ENCODE data around the gene BCAP31. TPM values are rescaled to one million over a fixed set of nuclear protein-coding genes. Genes with fewer than 3 reads are reported as not detected.

Gene BCAP31
- total and polyA plus RNA-seq, 11 donors = 59.9 to 162 (median 102) TPM

GRCh38 chrX:153667281-153667955 is 56.8 kb downstream of the BCAP31 start:
- H3K4me3 ChIP-seq = no peak overlapping the region
- ATAC-seq (peak in 1 of 4 donors; percentile 6), DNase-seq (no peak)
- H3K4me1 ChIP-seq = no peaks in the 10 kb centered on the region
- intact Hi-C loops (cut with DNase I) = loop anchor here (2.0 to 10.0 kb wide), 13 partner anchors 35 to 725 kb away; no protein-coding TSS in a partner anchor
- TF ChIP-seq, protein P1, sequence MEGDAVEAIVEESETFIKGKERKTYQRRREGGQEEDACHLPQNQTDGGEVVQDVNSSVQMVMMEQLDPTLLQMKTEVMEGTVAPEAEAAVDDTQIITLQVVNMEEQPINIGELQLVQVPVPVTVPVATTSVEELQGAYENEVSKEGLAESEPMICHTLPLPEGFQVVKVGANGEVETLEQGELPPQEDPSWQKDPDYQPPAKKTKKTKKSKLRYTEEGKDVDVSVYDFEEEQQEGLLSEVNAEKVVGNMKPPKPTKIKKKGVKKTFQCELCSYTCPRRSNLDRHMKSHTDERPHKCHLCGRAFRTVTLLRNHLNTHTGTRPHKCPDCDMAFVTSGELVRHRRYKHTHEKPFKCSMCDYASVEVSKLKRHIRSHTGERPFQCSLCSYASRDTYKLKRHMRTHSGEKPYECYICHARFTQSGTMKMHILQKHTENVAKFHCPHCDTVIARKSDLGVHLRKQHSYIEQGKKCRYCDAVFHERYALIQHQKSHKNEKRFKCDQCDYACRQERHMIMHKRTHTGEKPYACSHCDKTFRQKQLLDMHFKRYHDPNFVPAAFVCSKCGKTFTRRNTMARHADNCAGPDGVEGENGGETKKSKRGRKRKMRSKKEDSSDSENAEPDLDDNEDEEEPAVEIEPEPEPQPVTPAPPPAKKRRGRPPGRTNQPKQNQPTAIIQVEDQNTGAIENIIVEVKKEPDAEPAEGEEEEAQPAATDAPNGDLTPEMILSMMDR (IDR thresholded peaks at IDR 0.05) = no peak
- TF ChIP-seq POLR2A (IDR thresholded peaks at IDR 0.05) = no peak
- H3K27me3 ChIP-seq = peaks cover 0 to 20% (median 5%) of the 10 kb centered on the region in 9 donors
- 61 to 71% (median 65%) methylated on average over 9 to 11 of the region's 11 CpGs for WGBS, 4 donors
- H3K36me3 ChIP-seq = no peaks in the 10 kb centered on the region
- H3K27ac ChIP-seq = no peak overlapping the region
- H3K9me3 ChIP-seq = no peaks in the 10 kb centered on the region

DNA sequence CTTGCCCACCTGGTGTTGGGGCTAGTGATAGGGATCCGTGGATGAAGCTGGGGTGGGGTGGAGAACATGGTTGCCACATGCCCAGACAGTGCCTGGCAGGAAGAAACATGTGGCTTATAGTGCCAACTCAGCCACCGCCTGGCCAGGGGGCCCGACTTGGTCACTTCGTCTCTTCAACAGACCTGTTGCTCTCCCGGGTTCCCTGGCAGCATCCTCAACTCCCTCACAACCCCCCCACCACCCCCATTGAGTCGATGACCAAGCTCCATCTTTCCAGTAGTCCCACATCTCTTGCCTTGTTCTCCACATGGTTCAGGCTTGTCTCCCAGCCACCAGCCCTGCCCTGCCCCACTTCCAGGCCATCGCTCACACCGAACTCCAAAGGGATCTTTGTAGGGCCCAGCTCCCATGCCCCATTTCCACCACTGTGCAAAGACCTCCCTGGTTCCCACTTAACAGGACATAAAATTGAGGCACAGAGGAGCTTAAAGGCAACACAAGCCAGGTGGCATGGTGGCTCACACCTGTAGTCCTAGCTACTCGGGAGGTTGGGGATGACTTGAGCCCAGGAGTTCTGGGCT is 58.4 kb downstream of the BCAP31 start:
- no peaks in the 10 kb centered on the region for H3K36me3 ChIP-seq
- intact Hi-C loops (cut with DNase I) = loop anchor here (2.0 to 10.0 kb wide), 13 partner anchors 34 to 724 kb away; no protein-coding TSS in a partner anchor
- DNase-seq = no peak
- H3K4me1 ChIP-seq = no peaks in the 10 kb centered on the region
- no peaks in the 10 kb centered on the region for H3K9me3 ChIP-seq
- peaks cover 0 to 30% (median 6%) of the 10 kb centered on the region in 9 donors for H3K27me3 ChIP-seq
- TF ChIP-seq, protein P1 (IDR thresholded peaks at IDR 0.05) = no peak
- no peak for TF ChIP-seq POLR2A (IDR thresholded peaks at IDR 0.05)
- H3K4me3 ChIP-seq = no peak overlapping the region
- WGBS, 4 donors = 69 to 76% (median 74%) methylated on average over 9 of the region's 9 CpGs
- H3K27ac ChIP-seq = no peak overlapping the region
- ATAC-seq = no peak

- no peak for TF ChIP-seq POLR2A (IDR thresholded peaks at IDR 0.05)
- TF ChIP-seq, protein P1 (IDR thresholded peaks at IDR 0.05) = peak in 11 of 12 donors; percentile 22 to 49 (median 36)
- H3K4me1 ChIP-seq = no peaks in the 10 kb centered on the region
- ATAC-seq (no peak), DNase-seq (peak in 1 of 5 donors; percentile 69)
- no peaks in the 10 kb centered on the region for H3K36me3 ChIP-seq
- H3K27me3 ChIP-seq = peaks cover 0 to 40% (median 5%) of the 10 kb centered on the region in 9 donors
- H3K4me3 ChIP-seq = peak overlapping the region in 1 of 12 donors; percentile 12
- intact Hi-C loops (cut with DNase I) = loop anchor here (5.0 to 10.0 kb wide), 6 partner anchors 47 to 717 kb away; no protein-coding TSS in a partner anchor
- no peaks in the 10 kb centered on the region for H3K9me3 ChIP-seq
- 3 to 29% (median 11%) methylated on average over 26 to 31 of the region's 31 CpGs for WGBS, 4 donors
- H3K27ac ChIP-seq = no peak overlapping the region
These were observed 61.9 kb downstream of the BCAP31 start for GRCh38 chrX:153662266-153662665.

GRCh38 chrX:153659268-153659667 is 64.9 kb downstream of the BCAP31 start:
- TF ChIP-seq, protein P1 (IDR thresholded peaks at IDR 0.05) = no peak
- TF ChIP-seq POLR2A (IDR thresholded peaks at IDR 0.05) = no peak
- Histone ChIP-seq H3K4me3 (no peak overlapping the region), H3K27ac (no peak overlapping the region), H3K4me1 (no peaks in the 10 kb centered on the region), H3K9me3 (peaks cover 0 to 4% (median 0%) of the 10 kb centered on the region in 12 donors), H3K27me3 (peaks cover 0 to 46% (median 5%) of the 10 kb centered on the region in 9 donors), H3K36me3 (no peaks in the 10 kb centered on the region)
- 76 to 93% (median 86%) methylated on average over 3 of the region's 3 CpGs for WGBS, 4 donors
- intact Hi-C loops (cut with DNase I) = no loop called here
- no peak for ATAC-seq
- DNase-seq = no peak

Data from heart left ventricle (tissue), 16 donors.